NCI-H2081 treated with DMSO at 0.1 percent for 48 hours (cell line): ENCODE measurements around the gene APBA1.

Source experiments
- DNase-seq: peaks from one replicate; lab custom pipeline; 2025; lab: John Stamatoyannopoulos, UW

The APBA1 gene

DNA sequence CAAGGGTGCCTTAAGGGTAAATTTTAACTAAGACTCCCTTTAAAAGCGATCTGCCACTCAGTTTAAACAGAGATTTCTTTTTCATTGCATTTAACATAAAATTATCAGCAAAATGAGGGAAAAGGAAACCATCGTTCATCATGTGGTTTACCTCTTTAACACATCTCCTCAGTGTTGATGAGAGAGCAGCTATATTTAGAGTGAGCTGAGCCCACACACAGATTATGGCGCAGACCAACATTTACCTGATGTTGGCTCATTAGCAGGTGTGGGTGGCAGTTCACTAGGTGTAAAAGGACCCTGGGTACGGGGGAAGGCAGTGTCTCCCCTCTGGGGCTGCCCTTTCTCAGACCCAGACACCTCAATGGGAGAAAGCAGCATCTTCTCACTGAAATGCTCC lies 197.3 kb downstream of the APBA1 start:
- DNase-seq: no peak

GRCh38 chr9:69472101-69472620 lies 200.0 kb downstream of the APBA1 start:
- DNase-seq: no peak

GRCh38 chr9:69471433-69471832 lies 200.7 kb downstream of the APBA1 start:
- no peak for DNase-seq

GRCh38 chr9:69470186-69470977 lies 201.8 kb downstream of the APBA1 start:
- DNase-seq: no peak

- no peak for DNase-seq
Observed at GRCh38 chr9:69469136-69469535, 203.0 kb downstream of the APBA1 start.

DNA sequence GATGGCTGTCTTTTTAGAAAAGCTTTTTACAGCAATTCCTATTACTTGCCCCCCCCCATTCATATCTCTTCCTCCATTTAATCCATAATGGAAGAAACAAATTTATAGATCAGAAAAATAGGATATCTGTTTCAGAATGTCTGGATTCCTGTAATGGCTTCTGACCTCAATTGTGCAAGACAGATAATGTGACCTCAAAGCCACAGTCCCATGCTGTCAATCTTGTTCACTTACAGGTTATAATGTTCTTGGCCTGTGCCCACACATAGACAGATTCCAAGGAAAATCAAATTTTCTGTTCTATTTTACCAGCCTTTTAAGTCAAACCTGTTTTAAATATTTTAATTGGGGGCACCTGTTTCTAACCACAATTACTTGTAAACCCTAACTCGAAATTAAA lies 203.8 kb downstream of the APBA1 start:
- DNase-seq: no peak

- no peak for DNase-seq
Observed at GRCh38 chr9:69466151-69466550, 206.0 kb downstream of the APBA1 start.

- no peak for DNase-seq
Observed at GRCh38 chr9:69465473-69465872, 206.7 kb downstream of the APBA1 start.

DNA sequence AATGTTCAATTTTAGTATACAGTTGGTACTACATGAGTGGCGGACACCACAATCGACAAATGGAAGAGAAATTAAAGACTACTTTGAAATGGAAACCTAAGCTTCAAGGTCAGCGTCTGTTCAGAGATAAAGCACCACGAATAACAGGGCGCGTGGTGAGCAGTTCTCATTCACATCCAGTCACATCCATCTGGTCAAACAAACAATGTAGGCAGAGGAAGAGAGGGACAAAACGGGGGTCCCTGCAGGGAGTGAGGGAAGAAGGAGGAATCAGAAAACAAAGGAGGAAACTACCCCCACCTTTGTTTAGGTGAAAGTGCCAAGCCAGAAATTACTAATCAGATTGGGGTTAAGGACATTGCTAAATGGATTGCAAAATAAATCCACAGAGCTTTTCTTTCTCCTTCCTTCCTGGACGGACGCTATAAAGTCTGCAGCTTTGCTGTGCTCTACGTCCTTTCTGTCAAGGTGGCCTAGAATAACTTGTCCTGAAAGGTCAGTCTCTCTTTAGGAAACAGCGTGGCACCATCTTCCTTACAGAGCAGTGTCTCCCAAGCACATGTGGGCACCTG lies 208.6 kb downstream of the APBA1 start:
- no peak for DNase-seq

DNA sequence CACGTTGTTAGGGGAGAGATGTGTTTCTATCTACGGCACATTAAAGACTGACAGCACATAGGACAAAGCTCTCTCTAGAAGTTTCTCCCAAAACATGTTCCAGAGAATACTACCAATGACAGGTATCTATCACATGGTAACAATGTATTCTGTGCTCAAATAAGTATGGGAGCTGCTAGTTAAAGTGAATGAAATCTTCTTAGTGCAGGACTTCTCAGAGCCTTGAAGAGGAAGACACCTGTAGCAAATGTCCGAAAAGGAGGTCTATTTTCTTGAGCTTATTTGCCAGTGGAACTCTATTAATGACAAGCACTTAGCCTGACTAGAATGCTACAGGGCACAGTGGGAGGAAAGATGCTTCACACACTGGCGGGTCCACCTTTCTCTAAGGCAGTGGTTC lies 209.8 kb downstream of the APBA1 start:
- DNase-seq: no peak

GRCh38 chr9:69461103-69461887 lies 210.9 kb downstream of the APBA1 start:
- DNase-seq: no peak

GRCh38 chr9:69460012-69460411 lies 212.2 kb downstream of the APBA1 start:
- no peak for DNase-seq

GRCh38 chr9:69458176-69458575 lies 214.0 kb downstream of the APBA1 start:
- no peak for DNase-seq

DNA sequence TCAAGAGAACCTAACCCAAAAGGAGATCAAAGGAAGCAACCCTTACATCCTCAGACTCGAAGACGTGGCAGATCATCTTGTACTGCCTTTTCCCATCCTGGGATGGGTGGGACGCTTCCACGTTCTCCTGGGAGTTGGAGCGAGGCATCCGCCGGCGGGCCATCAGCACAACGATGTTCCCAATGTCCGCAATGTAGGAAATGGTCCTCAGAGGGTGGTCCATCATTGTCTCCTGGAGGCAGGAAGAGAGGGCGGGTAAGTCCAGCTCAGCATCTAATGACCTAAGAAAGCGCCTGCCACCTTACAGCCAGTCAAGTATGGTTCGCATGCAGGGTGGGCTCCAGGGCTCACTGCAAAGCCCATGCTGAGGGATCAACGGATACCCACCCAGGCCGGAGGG lies 216.0 kb downstream of the APBA1 start:
- no peak for DNase-seq

DNA sequence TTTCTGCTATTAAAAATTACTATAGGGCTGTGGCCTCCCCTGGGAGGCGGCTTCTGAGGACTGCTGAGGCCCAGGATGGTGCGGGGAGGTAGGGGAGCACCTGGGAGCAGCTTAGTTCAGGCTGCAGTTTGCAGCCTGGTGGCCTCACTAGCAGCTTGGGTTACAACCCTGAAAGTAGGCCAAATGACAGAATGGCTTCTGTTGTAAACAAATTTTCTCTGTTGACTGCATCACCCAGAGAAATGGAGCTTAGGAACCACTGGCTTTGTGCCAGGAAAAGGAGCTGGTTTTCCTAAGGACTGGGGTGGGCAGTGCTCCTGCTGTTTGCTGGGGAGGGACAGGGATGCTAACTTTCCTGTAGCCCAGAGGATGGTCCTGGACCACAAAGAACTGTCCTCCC lies 216.9 kb downstream of the APBA1 start:
- no peak for DNase-seq

DNA sequence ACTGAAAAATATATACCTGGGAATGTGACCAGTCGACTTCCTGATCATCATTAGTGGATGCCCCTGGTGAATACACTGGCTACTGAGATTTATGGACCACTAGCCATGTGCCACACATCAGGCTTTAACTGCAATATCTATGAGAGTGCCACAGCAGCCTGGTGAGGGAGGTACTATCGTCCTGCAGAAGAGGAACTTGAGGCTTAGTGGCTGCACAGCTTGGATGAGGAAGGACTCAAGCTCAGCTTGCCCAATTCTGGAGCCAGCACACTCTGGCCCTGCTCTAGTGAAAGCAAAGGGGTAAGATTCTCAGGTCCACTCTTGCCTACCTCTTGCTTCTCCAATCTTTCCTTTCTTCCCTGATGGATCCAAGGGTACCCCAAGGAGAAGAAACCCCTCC lies 217.8 kb downstream of the APBA1 start:
- no peak for DNase-seq

GRCh38 chr9:69453746-69454145 lies 218.4 kb downstream of the APBA1 start:
- no peak for DNase-seq

DNA sequence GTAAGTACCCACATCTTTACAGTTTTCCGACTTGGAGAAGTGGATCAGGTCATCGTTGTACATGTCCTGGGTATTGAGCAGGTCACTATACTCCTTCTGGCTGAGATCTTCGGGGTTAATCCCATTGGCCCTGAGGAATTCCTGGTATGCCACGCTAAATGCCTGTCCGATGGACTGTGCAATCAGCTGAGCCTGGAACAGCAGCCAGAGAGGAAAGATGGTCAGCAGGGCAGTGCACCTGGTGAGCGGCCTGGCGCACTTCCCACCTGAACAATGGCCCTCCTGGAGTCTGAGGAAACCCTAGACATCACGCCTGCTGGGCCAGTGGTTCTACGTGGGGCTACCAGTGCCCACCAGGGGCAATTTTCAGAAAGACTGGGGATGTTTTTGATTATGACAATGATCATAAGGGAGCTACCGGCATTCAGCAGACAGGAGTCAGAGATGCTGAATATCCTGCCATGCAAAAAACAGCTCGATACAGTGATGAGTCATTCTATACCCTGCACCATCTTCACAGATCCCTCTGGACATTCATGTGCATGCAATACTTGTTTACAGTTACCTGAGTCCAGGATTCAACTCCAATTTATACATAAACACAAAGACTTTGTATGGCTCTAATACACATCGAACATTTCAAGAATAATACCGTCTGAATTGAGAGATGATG lies 219.9 kb downstream of the APBA1 start:
- DNase-seq: no peak

GRCh38 chr9:69446496-69446895 lies 225.7 kb downstream of the APBA1 start:
- DNase-seq: no peak

GRCh38 chr9:69445251-69445650 lies 226.9 kb downstream of the APBA1 start:
- DNase-seq: no peak

DNA sequence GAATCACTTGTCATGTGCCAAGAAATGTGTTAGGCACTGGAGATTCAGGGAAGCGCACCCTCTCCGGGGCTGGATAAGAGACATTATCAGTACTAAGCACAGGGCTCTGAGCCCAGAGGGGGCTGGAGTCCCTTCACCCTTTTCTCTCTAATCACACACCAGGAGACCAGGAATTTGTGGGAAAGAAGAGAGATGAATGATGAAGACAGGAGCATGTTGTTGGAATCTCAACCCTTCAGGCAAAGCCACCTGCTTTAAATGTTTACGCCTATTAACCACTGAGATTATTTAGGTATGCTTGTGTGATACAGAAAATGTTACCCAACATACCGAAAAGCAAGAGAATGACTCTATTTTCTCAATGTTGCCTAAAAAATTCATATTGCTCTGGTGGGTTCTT lies 227.4 kb downstream of the APBA1 start:
- no peak for DNase-seq

GRCh38 chr9:69444021-69444420 lies 228.2 kb downstream of the APBA1 start:
- DNase-seq: no peak
